Trophoblast cell (in vitro differentiated cells and primary cell): Measurements from ENCODE around the gene SLC23A1.

ENCODE experiments used
- DNase-seq, 2 donors: peaks; one replicate each; pipeline ENCODE4 v3.0.0-alpha.2; 2016
- H2AFZ ChIP-seq: 2 replicates; pipeline ENCODE4 v1.6.1; 2013; ENCODE audit warnings: low read length, moderate library complexity, mild to moderate bottlenecking; ENCODE audit not compliant: insufficient read depth, poor library complexity
- H2AK5ac ChIP-seq: 2 replicates; pipeline ENCODE4 v1.6.1; 2013; ENCODE audit warnings: mild to moderate bottlenecking, low read length
- H2BK120ac ChIP-seq: 2 replicates; pipeline ENCODE4 v1.6.1; 2013; ENCODE audit warnings: low read length, mild to moderate bottlenecking, moderate library complexity; ENCODE audit not compliant: insufficient read depth, poor library complexity
- H2BK12ac ChIP-seq: 2 replicates; pipeline ENCODE4 v1.6.1; 2013; ENCODE audit warnings: mild to moderate bottlenecking, low read length, moderate library complexity
- H2BK5ac ChIP-seq: 2 replicates; pipeline ENCODE4 v1.6.1; 2013; ENCODE audit warnings: low read length, low read depth, moderate library complexity, mild to moderate bottlenecking; ENCODE audit not compliant: poor library complexity
- H3K14ac ChIP-seq: 2 replicates; pipeline ENCODE4 v1.6.1; 2013; ENCODE audit warnings: mild to moderate bottlenecking, low read length
- H3K18ac ChIP-seq: 2 replicates; pipeline ENCODE4 v1.6.1; 2013; ENCODE audit warnings: mild to moderate bottlenecking, low read length
- H3K23ac ChIP-seq: 2 replicates; pipeline ENCODE4 v1.6.1; 2013; ENCODE audit warnings: low read length
- H3K27ac ChIP-seq: 2 replicates; pipeline ENCODE4 v1.5.1; 2013; ENCODE audit warnings: low read depth, mild to moderate bottlenecking, inconsistent platforms, low read length, moderate library complexity
- H3K27me3 ChIP-seq: 2 replicates; pipeline ENCODE4 v1.6.1; 2013; ENCODE audit warnings: inconsistent platforms, mild to moderate bottlenecking, low read length, moderate library complexity; ENCODE audit not compliant: insufficient read depth
- H3K36me3 ChIP-seq, 2 experiments: 1 replicate in 1 of 2; 2 replicates in 1 of 2; pipeline ENCODE4 v1.6.1; 2013; ENCODE audit warnings: low read length in 2 of 2, mild to moderate bottlenecking in 2 of 2, moderate library complexity in 1 of 2; ENCODE audit not compliant: insufficient read depth in 2 of 2, control insufficient read depth in 1 of 2
- H3K4ac ChIP-seq: 2 replicates; pipeline ENCODE4 v1.6.1; 2013; ENCODE audit warnings: low read depth, mild to moderate bottlenecking, low read length, moderate library complexity
- H3K4me1 ChIP-seq, 2 experiments: 1 replicate in 1 of 2; 2 replicates in 1 of 2; pipeline ENCODE4 v1.6.1; 2013; ENCODE audit warnings: low read length in 2 of 2, mild to moderate bottlenecking in 2 of 2, moderate library complexity in 1 of 2; ENCODE audit not compliant: insufficient read depth in 2 of 2, control insufficient read depth in 1 of 2
- H3K4me2 ChIP-seq: 2 replicates; pipeline ENCODE4 v1.6.1; 2013; ENCODE audit warnings: inconsistent platforms, mild to moderate bottlenecking, low read length, moderate library complexity
- H3K4me3 ChIP-seq: 2 replicates; pipeline ENCODE4 v1.5.1; 2013; ENCODE audit warnings: mild to moderate bottlenecking, low read depth, low read length, inconsistent platforms
- H3K79me1 ChIP-seq: one replicate; pipeline ENCODE4 v1.6.1; 2013; ENCODE audit warnings: low read length
- H3K79me2 ChIP-seq: 2 replicates; pipeline ENCODE4 v1.6.1; 2013; ENCODE audit warnings: low read length, mild to moderate bottlenecking; ENCODE audit not compliant: control insufficient read depth, insufficient read depth, poor library complexity
- H3K9ac ChIP-seq: 2 replicates; pipeline ENCODE4 v1.6.1; 2013; ENCODE audit warnings: mild to moderate bottlenecking, low read length
- H3K9me3 ChIP-seq: 2 replicates; pipeline ENCODE4 v1.6.1; 2013; ENCODE audit warnings: low read depth, mild to moderate bottlenecking, control low read depth, inconsistent platforms, low read length; ENCODE audit not compliant: insufficient read depth
- H4K12ac ChIP-seq: 2 replicates; pipeline ENCODE4 v1.6.1; 2013; ENCODE audit warnings: low read depth, mild to moderate bottlenecking, low read length, moderate library complexity
- H4K8ac ChIP-seq: 2 replicates; pipeline ENCODE4 v1.6.1; 2013; ENCODE audit warnings: low read depth, mild to moderate bottlenecking, low read length, moderate library complexity
- H4K91ac ChIP-seq: one replicate; pipeline ENCODE4 v1.6.1; 2013; ENCODE audit warnings: low read depth, mild to moderate bottlenecking, low read length, moderate library complexity
- WGBS: extraction: QIAGEN DNeasy Blood & Tissue Kit; methylation state at CpG from one replicate; pipeline ENCODE4 v1.1.7; 2013; ENCODE audit warnings: missing lambda C conversion rate; ENCODE audit not compliant: insufficient read length, insufficient coverage; ENCODE audit errors: extremely low coverage; 5-methylcytosine and 5-hydroxymethylcytosine counted together

The SLC23A1 gene

DNA sequence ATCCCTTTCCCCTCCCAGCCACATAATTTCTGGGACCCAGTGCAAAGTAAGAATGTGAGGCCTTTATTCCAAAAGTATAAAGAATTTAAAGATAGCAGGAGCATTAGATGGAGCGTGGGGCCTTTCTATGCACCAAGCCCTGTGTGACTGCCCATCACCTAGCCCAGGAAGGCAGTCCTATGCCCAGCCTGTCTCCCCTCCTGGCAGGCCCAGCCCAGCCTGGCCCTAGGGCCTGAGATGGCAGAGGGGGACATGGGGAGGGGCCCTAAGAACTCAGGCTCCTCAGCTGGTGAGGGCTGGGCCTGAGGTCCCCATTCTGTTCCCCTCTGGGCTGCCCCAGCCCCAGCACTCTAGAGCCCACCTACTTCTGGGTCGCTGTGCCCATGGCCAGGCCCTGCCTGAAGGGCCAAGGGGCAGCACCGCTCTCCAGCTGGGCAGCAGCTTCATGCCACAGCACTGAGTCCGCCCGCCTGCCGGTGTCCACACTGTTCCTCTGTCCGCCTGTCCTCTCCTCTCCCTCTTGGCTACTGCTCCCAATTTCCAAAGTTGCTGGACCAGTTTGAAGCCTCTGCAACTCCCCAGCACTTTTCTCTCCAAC lies 995 bp upstream of the SLC23A1 start:
- Histone ChIP-seq H3K4me2 (no peak overlapping the region), H2BK5ac (no peak overlapping the region), H4K8ac (no peak overlapping the region), H3K23ac (no peak overlapping the region), H3K9ac (no peak overlapping the region), H2BK120ac (no peak overlapping the region), H3K4ac (no peak overlapping the region), H2BK12ac (no peak overlapping the region), H3K9me3 (no peaks in the 10 kb centered on the region), H2AFZ (no peak overlapping the region), H4K91ac (peak overlapping the region; percentile 59), H3K14ac (no peak overlapping the region), H3K4me3 (no peak overlapping the region), H2AK5ac (no peak overlapping the region), H3K79me1 (peaks cover 5% of the 10 kb centered on the region), H3K4me1 (peaks cover 5 to 17% of the 10 kb centered on the region in 2 experiments), H3K18ac (no peak overlapping the region), H3K79me2 (no peaks in the 10 kb centered on the region), H3K36me3 (no peaks in the 10 kb centered on the region), H3K27me3 (no peaks in the 10 kb centered on the region), H4K12ac (no peak overlapping the region), H3K27ac (no peak overlapping the region)
- WGBS = no CpG with 5 or more reads among the region's 7 CpGs
- peak in 1 of 2 donors; percentile 22 for DNase-seq

DNA sequence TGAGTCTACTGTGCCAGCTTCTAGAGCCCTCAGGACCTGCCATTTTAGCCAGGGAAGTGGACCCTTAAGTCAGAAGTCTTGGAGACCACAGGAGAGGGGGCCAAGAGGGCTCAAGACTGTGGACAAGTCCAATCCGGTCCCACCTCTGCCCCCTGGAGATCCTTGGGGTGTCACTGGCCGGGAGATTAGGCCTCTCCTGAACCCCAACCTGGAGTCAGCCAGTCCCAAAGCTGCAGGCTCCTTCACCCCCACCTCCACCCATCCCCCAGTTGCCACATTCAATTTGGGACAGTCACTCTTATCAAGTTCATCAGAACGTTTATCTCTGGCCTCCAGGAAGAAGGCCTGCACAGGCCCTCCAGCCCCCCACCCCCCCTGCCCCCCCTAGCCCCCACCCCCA lies 290 bp downstream of the SLC23A1 start:
- Histone ChIP-seq H3K4ac (no peak overlapping the region), H3K27ac (no peak overlapping the region), H3K4me2 (no peak overlapping the region), H2AK5ac (no peak overlapping the region), H3K4me3 (no peak overlapping the region), H3K18ac (no peak overlapping the region), H4K91ac (peak overlapping the region; percentile 7), H4K8ac (no peak overlapping the region), H3K36me3 (peaks cover 0 to 3% of the 10 kb centered on the region in 2 experiments), H2BK12ac (no peak overlapping the region), H2AFZ (no peak overlapping the region), H3K23ac (no peak overlapping the region), H3K14ac (no peak overlapping the region), H3K9me3 (no peaks in the 10 kb centered on the region), H3K9ac (no peak overlapping the region), H3K4me1 (peaks cover 5 to 15% of the 10 kb centered on the region in 2 experiments), H2BK120ac (no peak overlapping the region), H3K79me2 (no peaks in the 10 kb centered on the region), H2BK5ac (no peak overlapping the region), H3K79me1 (peaks cover 5% of the 10 kb centered on the region), H3K27me3 (no peaks in the 10 kb centered on the region), H4K12ac (no peak overlapping the region)
- no CpG with 5 or more reads among the region's 3 CpGs for WGBS
- DNase-seq = no peak

DNA sequence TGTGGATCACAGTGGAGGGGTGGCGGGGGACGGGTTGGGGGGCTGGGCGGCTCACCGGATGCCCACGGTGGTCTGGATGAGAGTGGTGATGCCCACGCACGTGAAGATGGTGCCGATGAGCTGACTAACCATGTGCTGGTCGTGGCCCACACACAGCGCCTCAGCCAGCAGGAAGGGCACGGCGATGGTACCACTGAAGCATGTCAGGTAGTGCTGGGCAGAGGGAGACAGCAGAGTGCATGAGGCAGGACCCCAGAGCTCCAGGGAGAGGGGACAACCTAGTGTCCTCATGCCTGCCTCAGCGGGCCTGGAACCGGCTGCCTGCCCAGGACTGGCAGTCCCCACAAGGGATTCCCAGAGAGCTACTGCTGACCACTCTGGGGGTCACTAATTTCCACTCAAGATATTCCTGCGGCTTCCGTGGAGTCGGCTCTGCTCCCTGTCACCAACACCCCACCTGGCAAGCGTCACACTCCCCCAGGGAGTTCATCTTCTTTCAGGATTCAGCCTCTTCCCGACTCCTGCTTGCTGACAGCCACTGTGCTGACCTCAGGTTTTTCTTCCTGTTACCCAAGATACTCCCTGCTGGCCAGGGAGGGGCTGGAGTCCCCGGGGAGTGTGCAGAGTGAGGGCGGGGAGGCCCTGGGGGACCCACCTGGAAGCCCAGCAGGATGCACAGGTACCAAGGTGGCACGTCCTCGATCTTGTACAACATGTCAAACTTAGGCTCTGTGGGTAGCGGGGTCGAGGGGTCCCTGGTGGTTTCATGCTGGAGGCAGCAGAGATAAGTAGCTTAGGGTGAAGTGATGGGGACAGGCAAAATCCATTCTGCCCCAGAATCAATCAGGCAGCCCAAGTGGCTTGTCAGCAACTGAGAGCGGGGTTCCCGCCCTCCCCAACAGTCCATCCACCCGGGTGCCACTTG lies 998 bp downstream of the SLC23A1 start:
- Histone ChIP-seq H3K18ac (no peak overlapping the region), H3K9ac (no peak overlapping the region), H3K4me1 (peaks cover 5 to 13% of the 10 kb centered on the region in 2 experiments), H3K4me3 (no peak overlapping the region), H3K27ac (no peak overlapping the region), H3K9me3 (no peaks in the 10 kb centered on the region), H3K14ac (no peak overlapping the region), H4K8ac (no peak overlapping the region), H2AFZ (no peak overlapping the region), H2AK5ac (no peak overlapping the region), H3K27me3 (no peaks in the 10 kb centered on the region), H3K23ac (no peak overlapping the region), H2BK120ac (no peak overlapping the region), H3K4ac (no peak overlapping the region), H3K79me2 (no peaks in the 10 kb centered on the region), H3K36me3 (peaks cover 3% of the 10 kb centered on the region in 2 experiments), H3K79me1 (peaks cover 5% of the 10 kb centered on the region), H4K12ac (no peak overlapping the region), H3K4me2 (no peak overlapping the region), H4K91ac (no peak overlapping the region), H2BK12ac (no peak overlapping the region), H2BK5ac (no peak overlapping the region)
- WGBS = no CpG with 5 or more reads among the region's 28 CpGs
- no peak for DNase-seq

DNA sequence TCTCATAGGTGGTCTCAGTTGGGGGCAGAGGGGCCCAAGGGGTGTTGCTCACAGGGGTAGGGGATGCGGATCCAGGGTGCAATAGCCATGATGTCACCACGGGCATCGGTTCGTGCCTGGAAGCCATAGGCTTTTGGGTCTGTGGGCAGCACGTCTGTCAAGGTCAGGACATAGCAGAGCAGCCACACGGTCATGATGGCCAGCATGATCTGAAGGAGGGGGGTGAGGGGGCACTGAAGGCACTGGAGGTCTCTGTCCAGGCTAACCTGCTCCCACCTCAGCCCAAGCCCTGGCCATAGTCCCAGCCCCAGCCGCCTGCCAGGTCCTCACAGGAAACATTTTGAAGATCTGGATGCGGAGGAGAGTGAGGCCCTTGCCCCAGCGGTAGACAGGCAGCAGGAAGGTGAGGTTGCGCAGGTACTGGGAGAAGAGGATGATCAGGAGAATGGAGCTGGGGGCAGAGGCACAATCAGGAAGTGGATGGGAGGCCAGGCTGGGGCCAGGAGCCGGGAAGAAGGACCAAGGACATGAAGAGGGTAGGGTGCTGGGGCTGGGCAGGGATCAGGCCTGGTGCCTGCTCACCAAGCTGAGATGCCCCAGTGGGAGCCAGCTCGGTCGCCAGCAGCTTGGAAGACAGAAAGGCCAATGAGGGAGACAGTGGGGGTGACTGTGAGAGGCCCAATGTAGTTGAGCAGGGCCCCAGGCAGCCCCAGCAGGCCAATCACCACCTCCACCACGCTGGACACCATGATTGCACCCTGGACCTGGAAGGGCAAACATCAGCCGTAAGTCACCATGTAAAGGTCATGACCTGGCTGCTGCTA lies 3.3 kb downstream of the SLC23A1 start:
- H4K12ac ChIP-seq = no peak overlapping the region
- H3K36me3 ChIP-seq = peaks cover 3 to 5% of the 10 kb centered on the region in 2 experiments
- H2BK5ac ChIP-seq = no peak overlapping the region
- no peak overlapping the region for H3K23ac ChIP-seq
- H2BK120ac ChIP-seq = no peak overlapping the region
- H3K14ac ChIP-seq = no peak overlapping the region
- peaks cover 5 to 9% of the 10 kb centered on the region in 2 experiments for H3K4me1 ChIP-seq
- no peak overlapping the region for H3K4ac ChIP-seq
- H2AFZ ChIP-seq = no peak overlapping the region
- no peak overlapping the region for H3K4me2 ChIP-seq
- H3K79me1 ChIP-seq = peaks cover 5% of the 10 kb centered on the region
- H3K4me3 ChIP-seq = no peak overlapping the region
- H4K8ac ChIP-seq = no peak overlapping the region
- no peak overlapping the region for H3K18ac ChIP-seq
- H4K91ac ChIP-seq = no peak overlapping the region
- no CpG with 5 or more reads among the region's 15 CpGs for WGBS
- H3K79me2 ChIP-seq = no peaks in the 10 kb centered on the region
- H2AK5ac ChIP-seq = no peak overlapping the region
- no peaks in the 10 kb centered on the region for H3K9me3 ChIP-seq
- no peaks in the 10 kb centered on the region for H3K27me3 ChIP-seq
- no peak overlapping the region for H2BK12ac ChIP-seq
- no peak overlapping the region for H3K27ac ChIP-seq
- H3K9ac ChIP-seq = no peak overlapping the region
- DNase-seq = no peak
